AG08396 (cell line): ENCODE results near the gene MAPK9.

Experiments used
- DNase-seq: peaks from one replicate; pipeline ENCODE4 v3.0.0; 2012; ENCODE audit warnings: low spot score, mixed read lengths

MAPK9 gene

GRCh38 chr5:180294913-180295555 lies 3.2 kb upstream of the MAPK9 start:
- no peak for DNase-seq

GRCh38 chr5:180294411-180294810 lies 2.5 kb upstream of the MAPK9 start:
- no peak for DNase-seq

GRCh38 chr5:180291234-180291940 lies 496 bp downstream of the MAPK9 start:
- DNase-seq, result no peak

- no peak for DNase-seq
Observed at GRCh38 chr5:180290568-180291233, 1.2 kb downstream of the MAPK9 start.

GRCh38 chr5:180289966-180290365 lies 1.9 kb downstream of the MAPK9 start:
- no peak for DNase-seq

- DNase-seq, result no peak
Observed at GRCh38 chr5:180289433-180289832, 2.5 kb downstream of the MAPK9 start.

GRCh38 chr5:180287868-180288267 lies 4.0 kb downstream of the MAPK9 start:
- no peak for DNase-seq

- no peak for DNase-seq
Observed at GRCh38 chr5:180287404-180287803, 4.5 kb downstream of the MAPK9 start.

GRCh38 chr5:180284149-180284548 lies 7.7 kb downstream of the MAPK9 start:
- no peak for DNase-seq

GRCh38 chr5:180283026-180283615 lies 8.8 kb downstream of the MAPK9 start:
- DNase-seq, result no peak

- DNase-seq, result no peak
Observed at GRCh38 chr5:180282281-180282680, 9.6 kb downstream of the MAPK9 start.

- DNase-seq, result no peak
Observed at GRCh38 chr5:180281706-180282105, 10.2 kb downstream of the MAPK9 start.

GRCh38 chr5:180274695-180275094 lies 17.2 kb downstream of the MAPK9 start:
- DNase-seq, result no peak

GRCh38 chr5:180271221-180271620 lies 20.7 kb downstream of the MAPK9 start:
- no peak for DNase-seq

GRCh38 chr5:180259260-180259611 lies 32.6 kb downstream of the MAPK9 start:
- DNase-seq, result no peak

- DNase-seq, result no peak
Observed at GRCh38 chr5:180253036-180253824, 38.7 kb downstream of the MAPK9 start.

GRCh38 chr5:180251887-180252286 lies 40.0 kb downstream of the MAPK9 start:
- no peak for DNase-seq

GRCh38 chr5:180251141-180251540 lies 40.7 kb downstream of the MAPK9 start:
- no peak for DNase-seq

GRCh38 chr5:180250329-180250728 lies 41.6 kb downstream of the MAPK9 start:
- no peak for DNase-seq

- DNase-seq, result no peak
Observed at GRCh38 chr5:180241600-180241999, 50.3 kb downstream of the MAPK9 start.

GRCh38 chr5:180238631-180239030 lies 53.3 kb downstream of the MAPK9 start:
- DNase-seq, result no peak

- DNase-seq, result no peak
Observed at GRCh38 chr5:180235846-180236245, 56.0 kb downstream of the MAPK9 start.
